Activated CD4-positive, CD25-positive, alpha-beta regulatory T cell treated with anti-CD3 and anti-CD28 coated beads, Interleukin-2, amount 50 U/mL, for 16 hours (primary cell): Measurements from ENCODE around the gene EED.

ENCODE experiments used
- DNase-seq: peaks from one replicate; pipeline ENCODE4 v3.0.0-alpha.2; 2020; ENCODE audit warnings: low read depth, low spot score

EED gene

GRCh38 chr11:86247608-86248007 lies 3.1 kb downstream of the EED start:
- no peak for DNase-seq

GRCh38 chr11:86248609-86249008 lies 4.1 kb downstream of the EED start:
- DNase-seq = no peak

- DNase-seq = no peak
Observed at GRCh38 chr11:86249307-86250098, 5.0 kb downstream of the EED start.

- no peak for DNase-seq
Observed at GRCh38 chr11:86251345-86251744, 6.8 kb downstream of the EED start.

- DNase-seq = no peak
Observed at GRCh38 chr11:86255896-86256295, 11.3 kb downstream of the EED start.

GRCh38 chr11:86256608-86257007 lies 12.1 kb downstream of the EED start:
- no peak for DNase-seq

- DNase-seq = no peak
Observed at GRCh38 chr11:86257446-86257845, 12.9 kb downstream of the EED start.

GRCh38 chr11:86259730-86260129 lies 15.2 kb downstream of the EED start:
- DNase-seq = no peak

- no peak for DNase-seq
Observed at GRCh38 chr11:86261328-86261727, 16.8 kb downstream of the EED start.

- DNase-seq = no peak
Observed at GRCh38 chr11:86262387-86262786, 17.8 kb downstream of the EED start.

GRCh38 chr11:86264649-86265048 lies 20.1 kb downstream of the EED start:
- no peak for DNase-seq

GRCh38 chr11:86265194-86265593 lies 20.6 kb downstream of the EED start:
- no peak for DNase-seq

- no peak for DNase-seq
Observed at GRCh38 chr11:86269645-86270044, 25.1 kb downstream of the EED start.

GRCh38 chr11:86274503-86274902 lies 29.9 kb downstream of the EED start:
- no peak for DNase-seq

GRCh38 chr11:86274999-86275398 lies 30.4 kb downstream of the EED start:
- no peak for DNase-seq

GRCh38 chr11:86275493-86276370 lies 31.2 kb downstream of the EED start:
- no peak for DNase-seq

- no peak for DNase-seq
Observed at GRCh38 chr11:86277741-86278140, 33.2 kb downstream of the EED start.

GRCh38 chr11:86278226-86278625 lies 33.7 kb downstream of the EED start:
- no peak for DNase-seq

GRCh38 chr11:86279747-86280146 lies 35.2 kb downstream of the EED start:
- DNase-seq = no peak

- no peak for DNase-seq
Observed at GRCh38 chr11:86287468-86287796, 42.9 kb downstream of the EED start.

- DNase-seq = no peak
Observed at GRCh38 chr11:86288776-86289507, 44.4 kb downstream of the EED start.
